HG03460 (cell line): Measurements from ENCODE around the gene BET1L.
"Not testable (repeated sequence)": the region's sequence is repeated elsewhere in the genome, so short reads cannot be mapped to it uniquely, and the experiment has no call there.

ENCODE experiments used
- ATAC-seq: cut with Tn5 transposase; IDR thresholded peaks from one replicate; pipeline ENCODE4 v1.9.1; 2021; ENCODE audit not compliant: unreplicated experiment

BET1L gene

GRCh38 chr11:197741-198235, 9.4 kb downstream of the BET1L start:
- no peak for ATAC-seq

- no peak for ATAC-seq
Observed at GRCh38 chr11:196786-197731, 10.1 kb downstream of the BET1L start.

DNA sequence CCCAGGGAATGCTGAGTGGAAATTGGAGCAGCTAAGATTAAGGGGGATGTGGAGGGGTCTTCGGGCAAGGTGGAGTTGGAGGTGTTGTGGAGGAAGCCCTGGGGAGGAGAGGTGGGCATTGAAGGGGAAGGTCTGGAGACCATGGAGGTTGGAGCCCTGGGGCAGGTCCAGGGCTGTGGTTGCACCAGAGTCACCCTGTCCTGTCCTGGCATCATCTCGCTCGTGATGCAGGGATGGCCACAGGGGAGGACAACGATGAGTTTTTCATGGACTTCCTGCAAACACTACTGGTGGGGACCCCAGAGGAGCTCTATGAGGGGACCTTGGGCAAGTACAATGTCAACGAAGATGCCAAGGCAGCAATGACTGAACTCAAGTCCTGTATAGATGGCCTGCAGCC, 13.7 kb downstream of the BET1L start:
- ATAC-seq, result not testable (repeated sequence)

GRCh38 chr11:192674-193128, 14.5 kb downstream of the BET1L start, which contains the start of gene SCGB1C1:
Gene SCGB1C1, plus strand, starts transcription at chr11:193078. Its CDS starts 22 bp downstream, at chr11:193100.
- not testable (repeated sequence) for ATAC-seq

DNA sequence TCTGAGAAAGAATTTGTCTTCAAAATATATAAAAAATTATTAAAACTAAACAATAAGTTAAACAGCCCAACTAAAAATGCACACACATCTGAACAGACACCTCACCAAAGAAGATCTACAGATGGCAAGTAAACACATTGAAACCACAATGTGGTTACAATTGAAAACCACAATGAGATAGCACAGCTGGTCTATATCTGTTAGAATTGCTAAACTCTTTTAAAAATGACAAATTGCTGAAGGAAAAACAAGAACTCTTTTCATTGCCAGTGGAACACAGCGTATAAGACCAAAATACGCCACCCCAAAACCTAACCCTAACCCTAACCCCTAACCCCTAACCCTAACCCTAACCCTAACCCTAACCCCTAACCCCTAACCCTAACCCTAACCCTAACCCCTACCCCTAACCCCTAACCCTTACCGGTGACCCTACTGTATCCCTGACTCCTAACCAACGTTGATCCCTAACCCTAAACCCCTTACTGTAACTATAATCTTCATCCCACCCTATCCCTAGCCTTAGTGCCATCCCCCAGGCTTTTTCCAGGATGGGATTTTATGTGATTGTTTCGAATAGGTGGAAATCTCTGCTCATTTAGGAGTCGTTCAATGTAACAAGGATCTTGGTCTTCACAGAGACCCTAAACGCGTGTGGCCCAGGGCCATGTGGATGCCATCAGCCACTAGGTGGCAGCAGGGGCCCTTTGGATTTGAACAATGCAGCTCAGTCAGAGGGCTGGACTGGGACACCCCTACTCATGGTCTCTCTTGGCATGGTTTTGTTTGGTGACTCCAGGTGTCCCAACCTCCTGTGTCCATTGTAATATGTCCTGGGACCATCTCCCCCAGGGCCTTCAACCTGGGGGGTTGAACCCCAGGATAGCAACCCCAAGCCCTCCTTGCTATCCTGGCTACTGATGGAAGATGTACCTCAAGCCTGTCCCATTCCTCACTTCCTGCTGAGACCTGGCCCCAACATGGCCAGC, 15.4 kb downstream of the BET1L start:
- ATAC-seq, result not testable (repeated sequence)

GRCh38 chr11:190546-190945, 16.7 kb downstream of the BET1L start:
- not testable (repeated sequence) for ATAC-seq

DNA sequence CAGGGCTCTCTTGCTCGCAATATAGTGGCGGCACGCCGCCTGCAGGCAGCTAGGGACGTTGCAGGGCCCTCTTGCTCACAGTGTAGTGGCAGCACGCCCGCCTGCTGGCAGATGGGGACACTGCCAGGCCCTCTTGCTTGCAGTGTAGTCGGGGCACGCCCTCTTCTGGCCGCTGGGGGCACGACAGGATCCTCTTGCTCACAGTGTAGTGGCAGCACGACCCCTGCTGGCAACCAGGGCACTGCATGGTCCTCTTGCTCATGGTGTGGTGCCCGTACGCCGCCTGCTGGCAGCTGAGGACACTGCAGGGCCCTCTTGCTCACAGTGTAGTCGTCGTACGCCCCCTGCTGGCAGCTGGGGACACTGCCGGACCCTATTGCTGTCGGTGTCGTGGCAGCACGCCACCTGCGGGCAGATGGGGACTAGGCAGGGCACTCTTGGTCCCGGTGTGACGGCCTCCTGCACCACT, 17.3 kb downstream of the BET1L start:
- ATAC-seq, result peak; percentile 67

DNA sequence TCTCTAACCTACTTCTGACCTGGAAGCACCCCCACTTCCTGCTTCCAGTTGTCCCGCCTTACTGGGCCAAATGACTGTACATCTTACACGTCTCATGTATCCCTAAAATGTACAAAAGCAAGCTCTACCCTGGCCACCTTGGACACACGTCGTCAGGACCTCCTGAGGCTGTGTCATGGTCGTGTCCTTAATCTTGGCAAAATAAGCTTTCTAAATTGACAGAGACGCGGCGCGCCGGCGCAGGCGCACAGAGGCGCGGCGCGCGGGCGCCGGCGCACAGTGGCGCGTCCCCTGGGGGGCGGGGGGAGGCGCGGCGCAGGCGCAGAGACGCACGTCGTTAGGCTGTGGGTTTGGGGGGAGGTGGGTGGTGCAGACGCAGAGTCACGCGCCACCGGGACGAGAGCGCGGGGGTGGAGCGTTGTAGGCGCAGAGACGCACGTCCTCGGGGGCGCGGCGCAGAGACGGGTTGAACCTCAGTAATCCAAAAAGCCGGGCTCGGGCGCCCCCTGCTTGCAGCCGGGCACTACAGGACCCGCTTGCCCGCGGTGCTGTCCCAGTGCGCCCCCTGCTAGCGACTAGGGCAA, 17.9 kb downstream of the BET1L start:
- ATAC-seq, result peak; percentile 15

- ATAC-seq, result not testable (repeated sequence)
Observed at GRCh38 chr11:180242-180641, 27.0 kb downstream of the BET1L start.
